NCI-H524 treated with DMSO at 0.1 percent for 48 hours (cell line): ENCODE data around the gene MCF2.
"Not testable (repeated sequence)": the region's sequence is repeated elsewhere in the genome, so short reads cannot be mapped to it uniquely, and the experiment has no call there.

Source experiments
- DNase-seq: peaks from one replicate; lab custom pipeline; 2025; lab: John Stamatoyannopoulos, UW

Gene MCF2

GRCh38 chrX:139708067-139708466, at the start of gene MCF2:
Gene MCF2 (minus strand): TSS chrX:139708167. CDS start chrX:139651744, 56,423 bp downstream.
- DNase-seq, result no peak

- no peak for DNase-seq
These were observed 43.1 kb upstream of the MCF2 start for GRCh38 chrX:139751053-139751452.

GRCh38 chrX:139750390-139750789, 42.4 kb upstream of the MCF2 start:
- DNase-seq, result no peak

GRCh38 chrX:139739138-139739537, 31.2 kb upstream of the MCF2 start:
- no peak for DNase-seq

GRCh38 chrX:139738581-139738980, 30.6 kb upstream of the MCF2 start:
- DNase-seq, result no peak

- DNase-seq, result no peak
These were observed 28.2 kb upstream of the MCF2 start for GRCh38 chrX:139736151-139736550.

GRCh38 chrX:139734996-139735395, 27.0 kb upstream of the MCF2 start:
- no peak for DNase-seq

- no peak for DNase-seq
These were observed 17.8 kb upstream of the MCF2 start for GRCh38 chrX:139725720-139726119.

GRCh38 chrX:139724626-139725025, 16.7 kb upstream of the MCF2 start:
- no peak for DNase-seq

- DNase-seq, result no peak
These were observed 13.0 kb upstream of the MCF2 start for GRCh38 chrX:139720979-139721378.

GRCh38 chrX:139720136-139720535, 12.2 kb upstream of the MCF2 start:
- no peak for DNase-seq

GRCh38 chrX:139702658-139703057, 5.3 kb downstream of the MCF2 start:
- DNase-seq, result no peak

GRCh38 chrX:139692908-139693307, 15.1 kb downstream of the MCF2 start:
- peak; percentile 37 for DNase-seq

GRCh38 chrX:139692506-139692849, 15.5 kb downstream of the MCF2 start:
- no peak for DNase-seq

- DNase-seq, result no peak
These were observed 16.0 kb downstream of the MCF2 start for GRCh38 chrX:139691843-139692505.

- DNase-seq, result no peak
These were observed 16.5 kb downstream of the MCF2 start for GRCh38 chrX:139691493-139691842.

GRCh38 chrX:139685175-139685574, 22.8 kb downstream of the MCF2 start:
- DNase-seq, result not testable (repeated sequence)

GRCh38 chrX:139680356-139680755, 27.6 kb downstream of the MCF2 start:
- no peak for DNase-seq

- DNase-seq, result no peak
These were observed 60.4 kb downstream of the MCF2 start for GRCh38 chrX:139647597-139647996.

GRCh38 chrX:139642241-139642927, 65.6 kb downstream of the MCF2 start:
- peak; percentile 50 for DNase-seq

- DNase-seq, result no peak
These were observed 67.7 kb downstream of the MCF2 start for GRCh38 chrX:139640259-139640658.

- no peak for DNase-seq
These were observed 68.7 kb downstream of the MCF2 start for GRCh38 chrX:139639253-139639652.

- no peak for DNase-seq
These were observed 107.9 kb downstream of the MCF2 start for GRCh38 chrX:139600105-139600504.

- no peak for DNase-seq
These were observed 111.9 kb downstream of the MCF2 start for GRCh38 chrX:139596068-139596467.
